ENCODE measurements around the gene RNASE7.

DNA sequence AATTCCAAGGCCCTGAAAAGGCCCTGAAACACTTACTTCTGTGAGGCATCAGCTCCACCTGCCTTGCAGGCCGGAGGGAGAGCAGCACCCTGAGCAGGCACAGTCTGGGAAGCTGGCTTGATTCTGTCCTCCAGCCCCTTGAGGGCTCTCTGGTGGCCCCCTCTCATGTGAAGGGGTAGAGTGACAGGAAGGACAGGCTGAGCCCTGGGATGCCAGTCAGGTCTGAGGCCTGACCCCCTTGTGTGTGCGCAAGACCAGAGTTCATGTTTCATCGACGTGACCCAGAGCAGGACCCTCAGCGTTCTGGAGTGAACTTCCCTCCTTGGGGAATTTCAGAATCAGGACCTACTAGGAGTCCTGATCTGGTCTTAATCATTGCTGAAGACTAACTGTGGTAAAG lies 16.7 kb downstream of the RNASE7 start:
- TF ChIP-seq EZH2phosphoT487 (IDR thresholded peaks at IDR 0.05; ENCODE audit: low read depth) (no peak), CTCF (IDR thresholded peaks at IDR 0.05; ENCODE audit: low read depth, low read length) (no peak)

Measured in OCI-LY3 (cell line).